Measurements from ENCODE around the gene ANKRD13B.
"Not testable (repeated sequence)": the region's sequence is repeated elsewhere in the genome, so short reads cannot be mapped to it uniquely, and the experiment has no call there.

The ANKRD13B gene

DNA sequence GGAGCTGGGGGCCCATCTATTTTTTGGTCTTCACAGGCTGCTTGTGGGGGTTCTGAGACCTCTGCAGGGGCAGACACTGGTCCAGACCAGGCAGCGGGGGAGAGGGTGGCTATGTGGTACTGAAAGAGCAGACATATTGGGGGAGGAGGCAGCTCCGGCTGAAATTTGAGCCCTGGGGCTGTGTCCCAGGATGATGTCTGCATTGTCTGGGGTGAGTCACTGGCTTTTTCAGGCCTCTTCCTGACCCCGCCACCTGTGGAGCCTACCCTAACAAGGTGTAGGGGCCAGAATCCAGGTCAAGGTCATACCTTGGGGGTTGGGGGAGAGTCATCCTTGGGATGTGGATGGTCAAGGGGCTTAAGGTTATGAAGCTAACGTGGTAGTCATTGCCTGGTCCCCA, 27.3 kb downstream of the ANKRD13B start:
- no peak for DNase-seq

DNA sequence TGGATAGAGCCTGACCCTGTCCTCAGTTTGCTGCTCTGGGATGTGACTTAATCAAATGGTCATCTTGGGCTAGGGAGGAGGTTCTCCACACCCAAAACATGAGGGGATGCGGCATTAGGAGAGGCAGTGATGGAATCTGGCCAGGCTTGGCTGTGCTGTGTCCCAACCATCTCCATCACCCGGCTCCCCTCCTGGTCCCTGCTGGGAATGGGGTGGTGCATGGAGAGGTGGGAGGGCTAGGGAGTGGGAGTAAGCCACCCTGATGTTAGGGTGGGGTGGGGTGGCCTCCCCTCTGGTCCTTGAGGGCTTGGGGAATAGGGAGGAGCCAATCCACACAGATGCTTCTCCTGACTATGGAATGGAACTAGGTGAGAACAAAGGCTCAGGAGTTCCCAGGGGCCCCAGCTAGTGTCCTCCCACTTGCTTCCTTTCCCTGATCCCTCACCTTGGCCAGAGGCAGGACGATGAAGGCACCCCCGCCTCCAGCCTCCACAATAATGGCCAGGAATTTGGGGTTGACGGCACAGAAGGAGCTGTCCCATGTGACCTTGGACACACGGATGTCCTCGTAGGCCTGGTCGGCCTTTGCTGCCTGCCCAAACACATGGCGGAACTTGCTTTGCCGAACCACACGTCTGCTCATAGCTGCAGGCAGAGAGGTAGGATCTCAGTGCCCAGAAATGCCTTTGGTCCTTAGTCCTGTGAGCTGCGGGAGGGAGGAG, 28.0 kb downstream of the ANKRD13B start:
- DNase-seq = no peak

DNA sequence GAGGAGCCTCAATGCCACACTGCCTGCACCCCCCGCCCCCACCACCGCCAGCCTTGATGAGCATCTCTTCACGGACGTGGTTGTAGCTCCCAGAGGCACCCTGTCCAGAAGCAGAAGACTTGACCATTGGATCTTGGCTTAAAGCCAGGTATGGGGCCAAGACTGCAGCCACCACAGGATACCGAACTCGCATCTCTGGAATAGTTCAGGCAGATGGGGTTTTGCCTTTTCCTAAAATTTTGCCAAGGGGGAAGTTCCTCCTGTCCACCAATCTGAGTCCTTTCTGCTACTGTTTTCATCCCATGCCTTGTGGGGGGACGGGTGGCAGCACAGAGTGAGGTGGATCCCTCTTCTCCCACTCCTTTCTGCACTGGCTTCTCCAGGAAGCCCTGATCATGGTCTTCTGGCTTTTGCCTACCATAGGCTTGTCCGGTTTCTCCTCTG, 28.8 kb downstream of the ANKRD13B start:
- no peak for DNase-seq

DNA sequence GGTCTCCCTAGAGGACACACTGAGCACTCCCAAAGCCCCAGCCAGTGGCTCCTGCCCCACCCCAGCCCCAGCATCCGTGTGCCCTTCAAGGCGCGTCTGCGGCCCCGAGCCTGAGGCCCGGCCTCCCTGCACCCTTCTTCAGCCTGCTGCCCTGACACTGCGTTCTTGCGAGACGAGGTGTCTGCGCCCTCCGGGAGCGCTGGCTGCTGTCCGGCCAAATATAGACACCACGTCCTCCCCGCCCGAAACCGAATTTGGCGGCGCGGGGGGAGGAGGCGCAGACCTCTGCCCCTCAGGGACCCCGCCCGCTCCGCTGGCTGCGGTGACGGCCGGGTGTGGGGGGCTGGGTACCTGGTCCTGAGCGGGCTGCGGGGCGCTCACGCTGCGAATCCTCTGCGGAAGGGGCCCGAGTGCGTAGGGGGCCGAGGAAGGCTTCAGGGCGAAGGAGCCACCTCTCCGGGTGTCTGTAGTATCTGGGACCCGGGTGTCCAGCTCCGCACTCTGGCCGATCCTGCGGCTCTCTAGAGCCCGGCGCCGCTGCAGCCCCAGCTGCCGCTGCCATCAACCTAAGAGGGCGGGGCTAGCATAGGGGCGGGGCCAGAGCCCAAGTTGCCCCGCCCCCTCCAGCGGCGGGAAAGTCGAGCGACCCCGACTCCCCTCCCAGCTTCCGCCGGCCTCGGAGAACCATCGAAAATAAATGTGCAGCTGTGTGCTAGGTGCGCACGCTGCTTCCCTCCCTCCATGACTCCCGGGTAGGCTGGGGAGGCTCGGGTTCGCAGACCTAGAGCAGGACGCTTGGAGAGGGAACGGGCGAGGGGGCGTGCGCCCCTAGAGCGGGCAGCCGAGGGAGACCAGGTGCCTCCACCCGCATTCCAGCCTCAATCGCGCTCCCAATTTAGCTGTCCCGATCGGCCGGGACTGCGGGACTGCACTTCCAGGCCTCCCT, 29.7 kb downstream of the ANKRD13B start, which contains the start of gene CORO6:
CORO6 (minus strand) TSS at position 576 of the 946 bp plus-strand sequence. CDS start 1,491 bp downstream, outside the sequence.
- DNase-seq = no peak

DNA sequence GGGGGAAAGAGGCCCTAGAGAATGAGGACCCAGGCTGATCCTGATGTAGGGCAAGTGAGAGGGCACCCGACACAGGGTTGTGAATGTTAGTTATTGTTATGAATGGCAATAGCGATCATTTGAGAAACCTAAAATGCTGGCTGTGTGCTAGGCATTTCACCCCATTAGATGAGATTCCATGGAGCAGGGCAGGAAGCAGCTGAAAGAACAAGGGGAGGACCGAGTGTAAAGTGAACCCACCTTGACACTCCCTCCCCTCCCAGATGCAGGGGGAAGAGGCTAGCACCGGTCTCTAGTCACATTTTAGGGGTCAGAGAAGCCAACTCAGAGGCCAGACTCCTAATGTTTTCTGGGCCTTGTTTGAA, 30.3 kb downstream of the ANKRD13B start:
- no peak for DNase-seq

DNA sequence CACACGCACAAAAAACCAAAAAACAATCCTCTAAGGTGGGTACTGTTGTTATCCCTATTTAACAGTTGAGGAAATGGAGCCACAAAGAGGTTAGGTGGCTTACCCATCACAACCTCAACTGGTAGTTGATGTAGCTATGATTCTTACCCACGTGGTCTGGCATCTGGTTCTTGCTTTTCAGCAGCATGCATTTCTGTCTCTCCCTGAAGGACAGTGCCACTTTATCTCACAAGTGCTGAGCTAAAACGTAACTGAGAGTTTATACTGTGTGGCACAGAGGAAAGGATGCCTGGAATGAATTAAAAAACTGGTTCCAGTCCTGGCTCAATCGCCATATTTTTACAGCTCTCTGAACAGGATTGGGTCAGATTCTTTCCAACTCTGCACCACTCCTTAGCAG, 31.7 kb downstream of the ANKRD13B start:
- no peak for DNase-seq

DNA sequence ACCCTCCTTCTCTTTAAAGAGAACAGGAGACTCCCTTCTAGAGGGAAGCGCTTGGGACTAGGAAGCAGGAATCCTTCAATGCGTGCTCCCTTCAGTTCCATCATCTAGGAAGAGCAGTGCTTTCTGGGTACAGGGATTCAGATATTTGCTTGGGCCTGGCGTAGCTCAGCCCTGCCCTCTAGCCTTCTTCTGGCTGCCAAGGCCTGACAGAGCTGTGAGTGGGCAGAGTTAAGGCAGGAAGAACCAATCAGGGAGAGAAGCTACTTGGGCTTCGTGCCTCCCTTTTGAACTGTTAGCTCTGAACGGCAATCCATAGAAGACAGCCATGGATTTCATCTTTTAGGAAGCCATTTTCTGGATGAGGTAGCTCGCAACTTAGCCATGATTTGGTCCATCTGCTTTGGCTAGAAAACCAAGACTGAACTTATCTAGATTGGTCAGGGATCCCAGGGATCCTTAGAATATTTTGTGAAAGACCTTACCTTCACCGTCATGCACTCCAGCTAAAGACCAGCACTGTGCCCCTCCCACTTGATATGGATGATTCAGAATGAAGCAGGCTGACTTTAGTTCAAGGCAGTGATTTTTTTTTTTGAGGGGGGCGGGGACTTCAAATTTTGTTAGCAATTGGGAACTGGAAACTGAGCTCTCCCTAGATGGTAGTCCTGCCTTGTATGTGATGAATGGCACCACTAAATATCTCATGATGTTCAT, 32.3 kb downstream of the ANKRD13B start:
- no peak for DNase-seq

DNA sequence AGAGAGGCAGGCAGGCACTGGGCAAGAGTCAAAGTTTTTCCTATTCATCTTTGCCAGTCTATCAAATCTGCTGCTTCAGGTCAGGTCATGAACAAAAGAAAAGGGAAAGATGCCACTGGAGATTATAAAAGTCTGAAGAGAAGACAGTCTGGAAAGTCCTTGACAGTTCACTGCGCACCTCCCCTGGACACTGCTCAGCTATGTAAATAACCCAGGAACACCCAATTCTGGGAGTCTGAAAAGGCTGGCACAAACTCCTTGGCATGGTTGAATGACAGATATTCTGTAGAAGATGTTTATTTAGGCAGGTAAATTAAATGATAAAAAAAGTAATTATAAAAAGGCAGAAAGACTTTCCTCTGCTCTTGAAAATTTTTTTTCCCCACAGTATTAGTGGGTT, 35.0 kb downstream of the ANKRD13B start:
- no peak for DNase-seq

DNA sequence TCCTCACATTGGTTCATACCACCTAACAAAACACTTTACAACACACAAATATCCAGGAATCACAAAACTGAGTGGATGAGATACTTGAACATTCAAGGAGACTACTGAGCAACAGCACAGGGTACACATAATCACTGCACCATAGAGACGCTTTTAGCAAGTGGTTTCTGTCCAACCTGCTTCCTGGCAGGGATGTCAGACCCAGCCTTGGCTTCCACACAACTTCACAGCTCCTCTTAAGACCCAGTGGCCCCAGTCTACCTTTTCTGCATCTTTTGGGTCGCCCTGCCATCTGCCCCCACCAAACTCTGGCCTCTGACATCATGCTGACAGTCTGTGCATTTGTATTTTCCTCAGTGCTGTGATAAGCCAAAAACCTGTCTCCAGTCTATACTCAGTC, 35.7 kb downstream of the ANKRD13B start:
- DNase-seq = no peak

DNA sequence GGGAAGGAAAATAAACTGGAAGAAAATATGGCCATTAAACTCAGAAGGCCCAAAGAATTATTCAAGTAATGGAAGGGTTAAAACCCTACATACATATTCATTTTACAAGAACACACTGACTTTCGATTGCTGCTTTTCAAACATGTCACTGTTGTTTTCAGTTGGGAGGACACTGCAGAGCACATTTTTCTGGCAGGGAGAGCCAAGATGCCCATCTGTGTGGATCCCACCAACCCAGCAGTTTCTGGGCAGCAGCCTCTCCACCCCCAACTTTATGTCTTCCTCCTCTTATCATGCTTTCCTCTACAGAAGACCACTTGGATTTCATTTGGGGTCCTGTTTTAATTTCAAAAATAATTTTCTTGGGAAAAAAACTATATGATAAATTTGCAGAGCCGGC, 36.9 kb downstream of the ANKRD13B start:
- DNase-seq = no peak

DNA sequence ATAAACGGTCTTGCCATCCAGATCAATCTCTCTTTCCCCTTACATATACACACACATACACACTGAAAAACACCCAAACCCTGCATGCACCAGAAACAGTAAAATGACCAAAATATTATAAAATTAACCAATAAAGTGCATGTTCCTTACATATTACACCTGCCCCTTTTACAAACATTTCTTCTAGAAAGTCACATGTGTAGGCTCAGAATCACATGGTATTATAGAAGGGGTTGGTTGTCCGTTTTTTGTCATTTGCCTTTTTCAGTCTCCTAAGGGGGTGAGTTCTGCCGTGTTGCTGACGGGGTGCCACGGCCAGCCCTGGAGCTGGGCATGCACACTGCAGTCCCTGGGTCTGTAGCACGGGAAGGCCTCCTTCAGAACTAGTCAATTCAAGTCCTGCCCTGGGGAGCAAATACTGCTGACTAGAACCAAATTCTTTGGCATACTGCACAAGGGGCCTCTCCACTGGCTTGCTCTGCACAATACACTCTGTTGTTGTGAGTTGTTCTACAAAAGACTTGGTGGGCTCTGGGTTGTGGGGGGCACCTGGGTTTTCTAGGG, 37.8 kb downstream of the ANKRD13B start:
- DNase-seq = no peak

DNA sequence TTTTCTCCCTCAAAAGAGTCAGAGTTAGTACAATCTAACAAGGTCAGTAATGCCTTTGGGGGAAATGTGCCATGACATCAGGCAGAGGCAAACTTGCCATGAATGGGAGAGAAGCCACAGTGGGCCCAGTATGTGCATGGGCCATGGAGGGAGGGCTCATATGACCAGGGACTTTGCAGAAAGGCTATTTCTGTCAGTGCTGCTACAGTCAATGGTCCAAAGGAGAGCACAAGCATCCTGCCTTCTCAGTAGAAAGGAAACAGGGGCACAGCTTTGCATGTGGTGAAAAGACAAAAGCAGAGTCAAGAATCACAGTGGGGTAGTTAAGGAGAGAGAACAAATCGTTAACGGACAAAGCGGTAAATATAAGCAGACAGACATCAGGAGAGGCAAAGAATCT, 41.0 kb downstream of the ANKRD13B start:
- DNase-seq = no peak

DNA sequence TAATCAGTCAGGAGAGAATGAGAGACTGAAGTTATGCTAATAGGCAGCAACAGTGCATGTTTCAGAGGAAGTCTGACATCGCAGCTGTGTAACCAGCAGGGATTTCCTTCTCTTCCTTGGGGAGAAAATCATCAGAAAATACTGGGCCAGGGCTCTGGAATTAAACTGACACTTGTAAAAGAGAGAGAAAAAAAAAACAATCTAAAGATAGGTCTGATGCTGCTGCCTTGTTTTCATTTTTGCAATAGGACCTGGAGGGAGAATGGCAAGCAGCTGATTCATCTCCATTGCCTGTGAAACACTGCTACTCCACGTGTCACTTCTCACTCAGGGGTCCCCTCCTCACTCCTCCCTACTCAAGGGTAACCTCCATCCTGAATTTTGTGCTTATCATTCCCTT, 47.5 kb downstream of the ANKRD13B start:
- DNase-seq = no peak

DNA sequence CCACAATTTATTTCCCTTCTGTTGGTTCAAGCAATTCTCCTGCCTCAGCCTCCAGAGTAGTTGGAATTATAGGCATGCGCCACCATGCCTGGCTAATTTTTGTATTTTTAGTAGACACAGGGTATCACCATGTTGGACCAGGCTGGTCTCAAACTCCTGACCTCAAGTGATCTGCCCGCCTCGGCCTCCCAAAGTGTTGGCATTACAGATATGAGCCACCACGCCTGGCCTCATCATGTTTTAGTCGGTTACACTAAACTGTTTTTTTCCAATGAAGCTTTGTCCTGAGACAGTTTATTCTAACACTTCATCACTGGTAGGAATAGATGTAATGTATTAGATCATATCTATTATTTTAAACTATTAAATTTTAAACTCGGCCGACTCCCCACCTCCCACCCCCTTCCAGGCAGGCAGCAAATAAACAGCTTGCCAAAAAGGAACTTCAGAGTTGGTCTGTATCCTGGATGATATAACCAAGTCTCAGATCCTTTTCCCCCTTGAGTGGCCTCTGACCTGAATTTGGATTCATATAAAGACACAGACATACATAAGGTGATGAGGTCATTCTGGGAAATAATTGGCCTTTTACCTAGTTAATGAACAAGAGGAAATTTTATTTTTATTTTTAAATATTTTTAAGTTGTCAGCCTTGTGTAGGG, 48.2 kb downstream of the ANKRD13B start:
- DNase-seq = no peak

DNA sequence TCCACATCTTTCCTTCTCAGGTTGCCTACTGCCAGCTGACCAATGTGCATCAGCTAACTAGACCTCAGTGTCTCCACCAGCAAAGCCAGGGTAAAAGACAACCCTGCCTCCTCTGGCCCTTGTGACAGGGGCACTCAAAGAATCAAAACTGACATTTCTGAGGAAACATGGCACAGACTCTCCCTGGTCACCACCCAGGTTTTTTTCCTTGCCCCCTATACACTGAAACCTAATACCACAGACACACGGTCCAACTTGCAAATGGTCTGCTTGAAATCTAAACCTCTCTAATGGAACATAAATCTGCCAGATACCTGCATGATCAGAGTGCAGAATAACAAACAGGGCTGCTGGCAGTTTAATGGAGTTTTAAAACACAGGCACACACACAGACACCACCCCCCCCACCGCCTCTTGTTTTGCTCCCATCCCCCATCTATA, 49.3 kb downstream of the ANKRD13B start:
- peak; percentile 24 for DNase-seq

DNA sequence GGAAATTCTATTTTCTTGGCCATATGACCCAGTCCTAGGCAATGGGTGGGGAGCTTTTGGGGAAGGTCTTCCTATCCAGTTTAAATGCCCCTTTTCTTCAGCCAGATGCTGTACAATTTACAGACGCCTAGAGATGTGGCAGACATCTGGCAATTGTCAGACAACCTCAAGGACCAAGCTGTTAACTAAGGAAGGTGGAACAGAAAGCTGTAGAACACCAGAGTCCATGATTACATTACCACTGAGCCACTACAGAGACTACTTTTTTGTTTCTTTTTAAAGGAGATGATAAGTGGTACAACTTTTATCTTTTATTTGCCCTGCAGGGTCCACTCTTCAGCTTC, 50.9 kb downstream of the ANKRD13B start:
- no peak for DNase-seq

DNA sequence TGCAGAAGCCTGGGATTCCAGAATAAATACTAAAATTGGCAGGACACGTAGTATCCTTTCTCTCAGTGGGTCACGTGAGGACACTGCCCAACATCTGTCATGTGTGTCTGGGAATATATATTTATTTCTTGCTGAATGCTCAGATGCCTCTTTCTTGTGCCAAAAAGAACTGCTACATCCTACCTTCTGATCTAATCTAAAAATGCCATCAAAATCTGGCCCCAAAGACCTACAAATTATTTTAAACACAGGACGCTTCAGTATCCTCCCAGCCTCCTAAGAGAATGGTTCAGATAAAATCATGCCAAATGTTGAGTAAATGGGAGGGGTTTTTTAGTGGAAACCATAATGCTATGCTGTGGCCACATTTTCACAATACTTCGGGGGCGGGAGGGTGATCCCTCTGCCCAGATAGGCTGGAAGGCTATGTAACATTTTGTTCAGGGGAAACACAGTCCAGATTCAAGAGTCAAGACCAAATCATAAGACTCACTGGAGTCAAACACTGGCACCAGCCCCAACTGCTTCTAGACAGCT, 52.7 kb downstream of the ANKRD13B start:
- DNase-seq = no peak

DNA sequence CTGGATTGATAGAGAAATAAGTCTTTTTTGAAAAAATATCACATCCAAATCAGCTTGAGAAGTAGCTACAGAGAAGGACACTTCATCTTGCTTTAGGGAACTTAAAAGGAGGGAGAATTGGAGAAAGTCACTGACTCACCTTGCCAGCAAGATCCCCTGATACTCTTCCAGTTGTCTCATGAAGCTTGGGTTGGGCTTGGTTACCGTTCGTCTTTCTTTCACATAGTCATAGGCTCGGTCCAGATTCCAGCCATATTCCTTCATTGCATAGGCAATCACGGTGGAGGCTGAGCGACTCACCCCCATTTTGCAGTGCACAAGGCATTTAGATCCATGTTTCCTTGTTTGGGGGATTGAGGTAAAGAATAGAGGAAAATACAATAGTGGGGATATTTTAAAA, 55.1 kb downstream of the ANKRD13B start:
- DNase-seq = no peak

DNA sequence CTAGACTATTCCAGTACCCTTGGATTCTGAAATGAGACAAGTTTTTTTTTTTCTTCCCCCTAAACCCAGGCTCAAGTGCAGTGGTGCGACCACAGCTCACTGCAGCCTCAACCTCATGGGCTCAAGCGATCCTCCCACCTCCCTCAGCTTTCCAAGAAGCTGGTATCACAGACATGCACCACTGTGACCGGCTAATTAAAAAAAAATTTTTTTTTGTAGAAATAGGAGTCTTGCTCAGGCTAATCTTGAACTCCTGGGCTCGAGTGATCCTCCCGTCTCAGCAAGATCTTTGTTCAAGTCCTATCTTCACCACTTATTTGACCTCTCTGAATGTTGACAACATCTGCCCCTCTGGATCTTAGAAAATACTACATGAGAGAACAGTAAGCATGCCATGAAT, 56.4 kb downstream of the ANKRD13B start:
- DNase-seq = no peak

DNA sequence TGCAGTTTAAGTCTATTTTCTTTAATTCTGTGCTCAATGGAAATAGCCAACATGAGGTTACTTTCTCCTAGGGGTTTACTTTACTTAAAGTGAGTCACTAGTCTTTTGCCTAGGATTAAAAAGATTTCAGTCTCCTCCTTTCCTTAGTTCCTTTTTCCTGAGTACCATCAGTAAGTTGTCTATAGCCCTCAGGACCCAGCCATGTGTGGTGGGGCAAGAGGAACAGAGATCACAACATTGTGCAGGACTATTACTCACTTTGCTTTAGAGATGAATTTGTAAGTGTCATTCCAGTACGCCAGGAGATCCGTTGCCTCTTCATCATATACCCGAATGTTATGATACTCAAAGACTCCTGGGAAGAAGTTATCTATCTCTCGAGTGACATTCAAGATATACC, 57.5 kb downstream of the ANKRD13B start:
- DNase-seq = no peak

DNA sequence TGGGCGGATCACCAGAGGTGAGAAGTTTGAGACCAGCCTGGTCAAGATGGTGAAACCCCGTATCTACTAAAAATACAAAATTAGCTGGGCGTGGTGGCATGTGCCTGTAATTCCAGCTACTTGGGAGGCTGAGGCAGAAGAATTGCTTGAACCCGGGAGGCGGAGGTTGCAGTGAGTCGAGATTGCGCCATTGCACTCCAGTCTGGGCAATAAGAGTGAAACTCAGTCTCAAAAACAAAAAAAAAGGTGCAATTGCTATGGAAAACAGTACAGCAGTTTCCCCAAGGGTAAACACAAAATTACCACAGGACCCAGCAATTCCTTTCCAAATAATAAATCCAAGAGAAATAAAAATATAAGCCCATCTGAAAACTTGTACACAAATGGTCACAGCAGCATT, 59.0 kb downstream of the ANKRD13B start:
- not testable (repeated sequence) for DNase-seq

DNA sequence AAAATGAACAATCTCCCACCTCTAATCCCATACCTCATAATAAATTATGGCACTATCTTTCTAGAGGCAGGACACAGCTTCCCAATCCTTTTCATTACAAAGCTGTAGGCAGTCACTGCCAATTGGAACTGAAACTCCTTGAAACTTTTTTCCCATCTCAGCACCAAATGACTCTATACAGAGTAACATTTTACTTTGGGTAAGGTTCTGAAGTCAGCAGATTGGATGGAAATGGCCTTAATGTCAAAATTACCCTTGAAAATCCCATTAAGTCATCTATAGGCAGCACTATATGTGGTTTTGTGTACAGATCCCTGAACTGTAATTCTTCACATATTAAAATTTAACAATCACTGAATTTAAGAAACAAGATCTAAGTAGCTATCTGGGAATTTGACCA, 60.0 kb downstream of the ANKRD13B start:
- DNase-seq = no peak
